GM21367 (cell line): ENCODE data around the gene AKAP8.
"Not testable (repeated sequence)": the region's sequence is repeated elsewhere in the genome, so short reads cannot be mapped to it uniquely, and the experiment has no call there.

Source experiments
- ATAC-seq: cut with Tn5 transposase; IDR thresholded peaks from one replicate; pipeline ENCODE4 v1.9.1; 2021; ENCODE audit not compliant: unreplicated experiment

The AKAP8 gene

DNA sequence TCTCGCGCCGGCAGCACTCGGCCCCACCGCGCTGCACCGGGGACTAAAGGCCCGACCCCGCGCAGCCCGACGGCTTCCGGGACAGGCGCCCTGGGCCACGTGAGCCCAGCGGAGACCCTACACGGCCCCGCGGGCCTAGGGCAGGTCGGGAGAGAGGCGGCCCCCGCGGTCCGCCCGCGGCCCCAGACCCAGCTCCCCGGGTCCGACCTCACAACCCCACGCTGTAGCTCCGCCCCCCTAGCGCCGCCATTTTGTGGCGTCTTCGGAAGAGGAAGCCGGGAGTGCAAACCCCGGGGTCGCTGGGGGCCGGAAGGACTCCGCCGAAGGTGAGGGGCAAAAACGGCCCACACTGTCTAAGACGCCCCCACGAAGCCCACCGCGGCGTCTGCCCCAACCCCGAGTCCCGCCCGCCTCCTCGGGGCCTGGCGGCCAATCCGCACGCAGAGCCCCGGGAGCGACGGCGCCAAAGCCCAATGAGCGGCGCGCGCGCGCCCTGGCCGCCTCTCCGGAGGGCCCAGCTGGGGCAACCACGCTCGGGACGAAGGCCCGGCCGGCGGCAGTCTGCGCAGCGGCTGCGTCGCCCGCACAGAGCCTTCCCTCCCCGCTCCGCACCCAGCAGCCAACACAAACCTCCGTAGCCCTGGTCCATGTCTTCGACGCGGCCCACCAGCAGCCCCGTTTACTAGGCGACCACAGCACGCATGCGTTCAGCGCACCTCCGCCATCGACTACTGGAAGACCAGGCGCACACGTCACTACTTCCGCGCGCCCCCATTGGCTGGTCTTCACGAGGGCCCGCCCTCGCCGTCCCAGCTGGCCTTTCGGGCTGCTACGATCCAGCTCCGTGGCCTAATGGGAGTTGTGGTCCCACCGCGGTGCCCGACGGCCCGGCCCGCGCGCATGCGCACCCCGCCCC, at the start of gene AKAP8:
Gene AKAP8, minus strand, starts transcription at position 705 of the 916 bp plus-strand sequence. Its CDS starts 56 bp downstream, at position 649.
- ATAC-seq: peak; percentile 78

DNA sequence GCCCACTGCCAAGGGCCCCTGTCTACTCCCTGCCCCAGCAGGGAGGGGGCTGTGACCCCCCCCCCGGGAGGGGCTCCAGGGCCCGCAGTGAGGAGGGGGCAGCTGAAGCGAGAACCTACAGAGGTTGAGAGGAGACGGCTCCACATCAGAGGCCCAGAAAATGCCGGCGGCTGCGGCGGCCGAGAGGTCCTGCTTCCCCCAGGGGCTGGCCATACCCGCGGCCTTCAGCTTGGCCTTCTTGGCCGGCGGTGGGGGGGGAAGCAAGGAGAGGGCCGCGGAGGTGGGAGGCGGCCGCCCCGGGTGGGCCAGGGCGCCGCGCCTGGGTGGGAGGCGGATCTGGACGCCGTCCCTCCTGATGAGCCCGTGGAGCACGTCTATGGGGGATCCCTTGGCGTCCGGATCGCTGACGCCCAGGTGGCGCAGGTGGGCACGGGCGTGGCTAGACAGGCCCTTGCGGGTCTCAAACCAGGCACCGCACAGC, 48.4 kb upstream of the AKAP8 start:
- ATAC-seq: no peak

DNA sequence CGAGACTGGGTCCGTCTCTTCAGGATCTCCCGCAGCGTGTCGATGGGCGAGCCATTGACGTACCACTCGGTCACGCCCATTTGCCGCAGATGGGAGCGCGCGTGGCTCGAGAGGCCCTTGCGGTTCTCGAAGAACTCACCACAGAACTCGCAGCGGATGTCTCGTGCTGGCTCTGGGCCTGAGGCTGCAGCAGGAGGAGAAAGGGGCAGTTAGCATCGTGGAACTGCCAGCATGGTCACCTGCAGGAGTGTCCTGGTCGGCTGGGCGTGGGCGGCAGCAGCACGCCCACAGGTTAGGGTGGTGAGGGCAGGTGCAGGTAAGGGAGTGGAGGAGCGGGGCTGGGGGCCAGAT, 47.7 kb upstream of the AKAP8 start:
- no peak for ATAC-seq

DNA sequence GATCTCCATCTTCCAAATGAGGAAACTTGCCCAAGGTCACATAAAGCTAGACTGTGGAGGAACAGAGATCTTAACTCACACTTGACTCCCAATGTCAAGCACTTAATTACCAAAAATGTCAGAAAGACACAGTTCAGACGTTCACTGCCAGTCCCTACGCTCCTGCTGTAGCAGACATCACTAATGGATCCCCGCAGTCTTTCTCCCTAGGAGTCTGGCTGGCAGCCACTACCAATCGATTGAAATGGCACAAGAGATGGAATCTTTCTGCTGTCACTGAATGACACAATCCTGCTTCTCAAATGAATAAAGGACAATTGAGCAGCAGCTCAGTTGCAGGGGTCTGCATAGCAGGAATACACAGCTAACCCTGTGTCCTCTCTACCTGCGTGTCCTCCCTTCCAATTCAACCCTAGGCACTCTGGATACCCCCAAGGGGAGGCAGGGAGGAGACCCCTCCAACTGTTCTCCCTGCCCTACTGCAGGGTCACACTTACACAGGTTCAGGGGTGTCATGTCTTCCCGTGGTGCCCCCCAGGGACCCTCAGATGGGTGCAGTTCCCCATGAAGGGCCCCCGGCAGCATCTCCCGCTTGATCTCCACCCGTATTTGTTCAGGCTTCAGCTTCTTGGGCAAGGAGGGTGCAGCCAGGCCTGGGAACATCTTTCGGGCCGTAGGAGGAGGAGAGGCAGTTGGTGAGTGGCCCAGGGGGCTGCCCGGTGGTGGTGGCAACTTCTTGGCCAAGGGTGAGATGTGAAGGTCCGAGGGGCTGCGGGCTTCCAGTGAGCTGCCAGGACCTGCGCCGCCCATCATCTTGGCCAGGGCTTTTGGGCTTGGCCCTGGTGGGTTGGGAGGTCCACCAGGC, 47.1 kb upstream of the AKAP8 start:
- no peak for ATAC-seq

DNA sequence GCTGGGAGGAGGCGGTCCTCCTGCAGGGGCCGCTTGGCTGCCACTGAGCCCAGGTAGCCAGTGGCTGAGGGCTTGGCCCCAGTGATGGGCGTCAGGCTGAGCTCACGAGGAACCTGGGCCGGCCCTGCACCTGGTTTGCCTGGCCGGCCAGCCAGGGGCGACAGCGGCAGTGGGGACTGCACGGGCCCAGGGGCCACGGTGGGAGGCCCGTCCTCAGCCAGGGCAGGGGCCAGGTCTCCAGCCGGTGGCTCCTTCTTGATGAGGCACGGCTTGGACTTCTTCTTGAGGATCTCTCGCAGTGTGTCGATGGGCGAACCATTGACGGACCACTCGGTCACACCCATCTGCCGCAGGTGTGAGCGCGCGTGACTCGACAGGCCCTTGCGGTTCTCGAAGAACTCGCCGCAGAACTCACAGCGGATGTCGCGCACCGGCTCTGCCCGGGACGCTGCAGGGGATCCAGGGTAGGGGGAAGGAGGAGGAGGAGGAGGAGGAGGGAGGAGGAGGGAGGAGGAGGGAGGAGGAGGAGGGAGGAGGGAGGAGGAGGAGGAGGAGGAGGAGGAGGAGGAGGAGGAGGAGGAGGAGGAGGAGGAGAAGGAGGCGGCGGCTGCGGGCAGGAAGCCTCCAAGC, 45.8 kb upstream of the AKAP8 start:
- ATAC-seq: no peak

DNA sequence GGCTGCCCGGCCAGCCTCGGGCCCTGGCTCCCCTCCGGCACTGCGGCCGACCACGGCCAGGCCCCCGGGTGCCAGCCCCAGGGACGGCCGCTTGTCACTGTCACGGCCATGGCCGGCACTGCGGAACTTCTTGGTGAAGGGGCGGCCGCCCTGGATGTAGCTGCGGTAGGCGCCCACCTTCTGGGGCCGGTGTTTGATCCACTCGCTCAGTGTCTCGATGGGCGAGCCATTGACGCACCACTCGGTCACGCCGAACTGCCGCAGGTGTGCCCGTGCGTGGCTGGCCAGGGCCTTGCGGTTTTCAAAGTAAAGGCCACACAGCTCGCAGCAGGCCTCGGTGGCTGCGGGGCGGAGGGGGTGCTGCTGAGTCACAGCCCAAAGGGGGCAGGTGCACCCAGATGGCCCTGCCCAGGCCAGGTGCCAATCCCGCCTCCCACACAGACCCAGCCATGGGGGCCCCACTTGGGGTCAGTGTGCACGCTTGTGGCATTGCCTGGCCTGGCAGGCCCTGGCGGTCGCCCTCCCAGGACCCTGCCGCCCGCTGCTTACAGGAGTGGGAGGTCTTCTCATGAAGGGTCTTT, 45.2 kb upstream of the AKAP8 start:
- no peak for ATAC-seq

DNA sequence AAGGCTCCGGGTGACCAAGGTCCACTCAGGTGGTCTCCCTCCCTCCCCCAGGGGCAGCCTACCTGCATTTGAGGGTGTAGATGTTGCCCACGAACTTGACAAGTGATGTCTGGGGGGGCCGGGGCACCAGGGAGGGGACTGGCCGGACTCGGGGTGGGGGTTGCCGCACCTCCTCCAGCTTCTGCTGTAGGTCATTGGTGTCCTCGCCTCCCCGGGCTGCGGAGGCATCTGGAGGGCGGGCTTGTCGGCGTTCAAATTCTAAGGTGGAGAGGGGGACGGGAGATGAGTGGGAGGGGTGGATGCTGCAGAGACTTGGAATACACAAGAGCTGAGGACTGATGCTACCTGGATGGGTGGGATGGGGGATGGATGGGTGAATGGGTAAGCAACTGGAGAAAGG, 44.5 kb upstream of the AKAP8 start:
- no peak for ATAC-seq

DNA sequence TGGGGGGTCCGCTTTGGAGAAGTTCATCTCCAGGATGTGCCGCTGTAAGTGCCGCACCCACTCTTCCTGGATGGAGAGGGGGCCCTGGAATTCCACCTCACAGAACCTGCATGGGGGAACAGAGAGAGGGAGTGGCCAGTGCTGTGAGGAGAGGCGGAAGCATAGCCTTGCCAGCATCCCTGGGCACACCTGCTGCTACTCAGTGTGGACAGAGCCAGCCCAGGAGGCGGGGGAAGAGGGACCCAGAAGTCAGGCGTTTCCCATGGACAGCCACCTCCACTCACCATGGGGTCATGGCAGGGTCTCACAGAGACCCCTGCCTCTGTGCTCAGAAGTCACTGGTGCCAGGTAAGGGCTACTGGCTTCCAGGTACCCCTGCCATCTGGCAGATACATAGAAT, 43.5 kb upstream of the AKAP8 start:
- ATAC-seq: no peak

DNA sequence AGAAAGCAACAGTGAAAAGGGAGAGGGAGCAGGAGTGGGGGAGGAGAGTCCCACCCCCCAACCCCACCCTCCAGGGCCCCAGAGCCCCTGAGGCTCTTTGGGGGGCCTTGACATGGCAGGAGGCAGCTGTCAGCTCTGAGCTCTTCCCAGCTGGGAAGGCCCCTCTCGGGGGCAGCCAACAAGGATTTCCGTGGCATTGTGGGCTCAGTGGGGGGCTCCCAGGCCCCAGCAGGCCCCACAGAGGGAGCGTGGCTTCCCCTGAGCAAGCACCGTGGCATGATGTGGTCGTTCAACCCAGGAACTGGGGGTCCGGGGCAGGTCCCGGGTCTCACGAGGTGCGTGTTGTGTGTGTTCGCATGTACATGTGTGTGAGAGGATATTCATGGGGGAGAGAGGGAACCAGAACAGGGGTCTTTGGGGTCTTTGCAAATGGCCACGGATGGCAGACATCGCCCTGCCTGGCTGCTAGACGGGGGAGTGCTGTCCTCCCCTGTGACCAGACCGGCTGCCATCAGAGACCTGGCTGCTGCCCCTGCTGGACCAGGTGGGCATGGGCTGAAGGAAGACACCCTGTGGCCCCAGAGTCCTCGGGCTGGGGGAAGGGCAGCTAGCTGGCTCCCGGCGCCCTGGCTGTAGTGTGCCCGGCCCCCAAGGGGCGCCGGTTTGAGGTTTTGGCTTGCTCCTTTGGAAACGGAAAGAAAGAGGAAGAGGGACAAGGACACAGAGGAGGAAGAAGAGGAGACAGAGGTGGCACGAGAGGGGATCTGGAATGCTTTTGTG, 42.9 kb upstream of the AKAP8 start:
- no peak for ATAC-seq

DNA sequence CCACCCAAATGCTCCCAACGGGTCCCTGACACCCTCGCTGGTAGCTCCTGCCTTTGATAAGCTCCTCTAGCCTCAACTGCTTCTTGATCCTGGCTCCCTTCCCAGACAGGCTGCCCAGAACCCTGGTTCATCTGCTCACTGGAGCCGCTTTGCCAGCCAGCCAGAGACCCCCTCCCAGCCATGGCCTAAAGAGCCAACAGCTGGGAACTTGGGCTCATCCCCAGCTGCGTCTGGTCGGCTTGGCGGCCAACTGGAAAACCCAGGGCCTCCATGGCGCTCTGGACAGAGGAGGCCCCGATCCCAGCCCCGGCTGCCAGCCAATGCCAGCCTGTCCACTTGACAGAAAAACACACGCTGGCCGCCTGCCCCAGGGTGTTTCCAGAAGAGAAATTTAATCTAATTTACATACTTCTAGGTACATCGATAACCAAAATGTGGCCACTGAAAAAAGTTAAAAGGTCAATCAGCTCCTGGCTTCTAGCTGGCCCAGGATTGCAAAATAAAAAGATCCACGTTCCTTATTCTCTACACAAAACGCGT, 42.2 kb upstream of the AKAP8 start:
- no peak for ATAC-seq

DNA sequence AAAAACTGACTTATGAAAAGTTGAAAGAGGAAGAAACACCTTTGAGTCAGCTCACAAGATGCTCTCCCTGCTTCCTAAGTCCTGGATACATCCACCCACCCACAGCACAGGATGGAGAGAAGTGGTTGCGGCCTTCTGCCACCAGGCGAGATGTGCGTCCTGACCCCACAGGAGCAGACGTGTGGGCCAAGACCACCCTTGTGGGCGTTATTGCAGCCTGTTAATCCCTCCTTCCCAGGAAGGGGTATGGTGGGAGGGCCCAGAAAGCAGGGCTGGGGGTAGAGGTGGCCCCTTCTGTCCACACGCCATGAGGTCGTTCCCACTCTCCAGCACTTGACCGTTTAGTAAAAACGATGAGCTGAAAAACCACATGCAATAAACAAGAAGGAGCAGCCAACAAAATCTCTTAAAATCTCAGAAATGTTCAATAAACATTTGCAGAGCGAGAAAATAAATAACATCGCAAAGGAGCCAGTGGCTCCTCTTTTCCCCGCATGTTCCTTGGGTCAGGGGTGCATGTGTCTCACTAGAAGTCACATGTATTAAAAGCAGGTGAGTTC, 41.6 kb upstream of the AKAP8 start:
- ATAC-seq: no peak

DNA sequence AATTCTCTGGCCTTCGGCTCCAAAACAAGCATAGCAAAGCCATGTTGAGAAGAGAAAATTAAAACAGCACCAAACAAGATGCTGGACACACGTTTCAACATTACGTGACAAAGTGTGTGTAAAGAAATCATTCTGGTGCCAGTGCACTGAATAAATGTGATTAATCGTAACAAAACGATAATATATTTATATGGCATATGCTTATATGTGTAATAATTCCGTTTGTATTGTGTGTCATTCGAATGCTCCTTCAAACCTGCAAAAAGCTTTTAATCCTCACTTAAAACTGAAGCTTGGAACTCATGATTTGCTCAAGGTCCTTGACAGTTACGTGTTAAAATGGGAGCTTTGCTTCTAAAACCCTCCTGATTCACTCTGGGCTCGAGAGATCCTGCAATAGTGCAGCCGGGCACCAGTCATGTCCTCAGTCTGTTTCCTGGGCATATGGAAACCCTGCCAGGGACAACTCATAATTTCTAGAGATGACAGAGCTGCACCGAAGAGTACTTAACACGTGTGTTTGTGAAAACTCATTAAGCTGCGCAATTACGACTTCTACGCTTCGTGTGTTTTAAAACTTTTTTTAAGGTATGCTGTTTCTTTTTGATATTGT, 39.9 kb upstream of the AKAP8 start:
- no peak for ATAC-seq

DNA sequence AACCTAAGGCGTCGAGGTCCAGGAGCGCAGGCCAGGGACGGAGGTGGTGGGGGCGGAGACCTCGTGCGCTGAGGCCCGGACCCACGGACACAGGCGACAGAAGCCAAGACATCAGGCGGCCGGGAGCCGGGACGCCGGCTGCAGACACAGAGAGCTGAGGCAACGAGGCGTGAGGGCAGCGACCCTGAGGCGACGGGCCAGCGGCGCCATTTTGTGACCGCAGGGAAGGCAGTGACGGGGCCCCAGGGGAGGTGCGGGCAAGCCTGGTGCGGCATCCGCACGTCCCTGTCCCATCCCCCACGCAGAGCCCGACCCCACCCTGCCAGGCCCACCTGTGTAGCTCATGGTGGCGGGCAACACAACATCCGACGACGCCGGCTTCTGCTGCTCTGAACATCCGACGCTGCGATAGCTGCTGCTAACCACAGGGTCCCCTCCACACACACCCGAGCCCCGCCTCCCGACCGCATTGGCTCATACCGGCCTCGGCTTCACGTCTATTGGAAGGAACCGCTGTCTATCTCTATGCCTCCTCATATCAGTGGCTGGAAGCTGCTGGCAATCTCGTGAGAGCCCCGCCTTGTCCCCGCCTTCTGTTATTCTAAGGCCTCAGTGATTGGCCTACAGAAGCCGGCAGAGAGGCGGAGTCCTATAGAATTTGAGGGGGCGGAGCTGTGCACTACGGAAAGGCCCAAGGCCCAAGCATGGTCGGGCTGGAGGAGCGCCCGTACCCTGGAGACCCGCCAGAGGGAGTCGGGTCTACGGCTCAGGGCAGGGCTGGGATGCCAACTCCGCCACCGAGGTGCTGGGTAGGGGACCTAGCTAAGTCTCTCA, 39.2 kb upstream of the AKAP8 start, which contains the start of gene AKAP8L:
Gene AKAP8L, minus strand, starts transcription at position 410 of the 834 bp plus-strand sequence. Its CDS starts 65 bp downstream, at position 345.
- ATAC-seq: peak; percentile 82

DNA sequence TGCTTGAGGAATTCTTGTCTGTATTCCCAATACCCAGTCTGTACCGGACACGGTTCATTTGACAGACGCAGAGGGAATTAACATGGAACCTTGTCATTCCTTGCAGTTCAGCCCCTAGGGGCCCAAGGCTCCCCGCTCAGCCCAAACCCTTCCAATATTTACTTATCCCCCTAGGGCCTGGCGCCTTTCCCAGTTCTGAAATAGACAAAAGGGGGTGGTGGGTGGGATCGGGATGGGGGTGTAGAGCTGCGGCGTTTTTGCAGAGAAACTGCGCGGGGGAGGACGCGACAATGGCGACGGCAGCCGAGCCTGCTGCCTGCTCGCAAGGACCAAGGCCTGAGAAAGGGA, 38.6 kb upstream of the AKAP8 start:
- ATAC-seq: no peak

DNA sequence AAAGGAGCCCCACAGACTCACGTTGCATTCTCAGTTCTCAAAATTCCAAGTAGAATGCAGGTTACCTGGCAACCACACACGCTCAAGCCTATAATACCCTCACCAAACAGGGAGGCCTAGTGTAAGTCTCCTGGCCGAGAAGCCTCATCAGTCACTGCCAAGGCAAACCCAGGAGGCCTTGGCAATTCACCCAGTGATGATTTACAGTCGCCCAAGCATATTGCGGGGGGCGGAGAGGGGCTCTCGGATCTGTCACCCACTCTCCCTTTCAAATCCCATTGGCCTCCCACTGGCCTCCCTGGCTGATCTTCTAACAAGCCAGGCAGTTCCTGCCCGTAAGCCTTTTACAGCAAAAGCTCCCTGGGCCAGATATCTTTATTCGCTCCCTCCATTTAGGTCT, 38.1 kb upstream of the AKAP8 start:
- no peak for ATAC-seq

DNA sequence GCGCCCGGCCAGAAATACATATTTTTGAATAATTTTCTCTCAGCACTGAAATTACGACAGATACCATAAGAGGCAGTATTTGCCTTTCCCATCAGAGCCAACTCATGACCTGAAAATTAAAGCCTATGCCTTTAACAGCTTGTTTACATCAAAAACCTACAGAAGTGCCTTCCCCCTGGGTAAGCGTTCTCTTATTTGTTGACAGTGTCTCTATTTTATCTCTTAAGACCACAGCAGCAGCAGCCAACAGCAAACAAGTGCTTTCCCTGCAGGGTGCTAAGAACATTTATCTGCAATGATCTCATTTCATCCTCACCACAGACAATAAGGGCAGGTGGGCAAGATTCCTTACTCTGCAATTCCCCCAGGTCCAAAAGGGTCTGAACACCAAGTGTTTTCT, 33.2 kb upstream of the AKAP8 start:
- no peak for ATAC-seq

DNA sequence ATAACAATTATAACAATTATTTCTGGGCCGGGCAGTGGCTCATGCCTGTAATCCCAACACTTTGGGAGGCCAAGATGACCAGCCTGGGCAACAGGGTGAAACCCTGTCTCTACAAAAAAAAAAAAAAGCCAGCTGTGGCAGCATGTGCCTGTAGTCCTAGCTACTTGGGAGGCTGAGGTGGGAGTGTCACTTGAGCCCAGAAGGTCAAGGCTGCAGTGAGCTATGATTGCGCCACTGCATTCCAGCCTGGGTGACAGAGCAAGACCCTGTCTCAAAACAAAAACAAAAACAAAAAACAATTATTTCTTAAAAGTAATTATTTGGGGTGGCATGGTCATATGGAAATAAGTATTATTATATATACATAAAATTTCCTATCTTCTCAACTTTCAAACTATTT, 31.8 kb upstream of the AKAP8 start:
- ATAC-seq: not testable (repeated sequence)

DNA sequence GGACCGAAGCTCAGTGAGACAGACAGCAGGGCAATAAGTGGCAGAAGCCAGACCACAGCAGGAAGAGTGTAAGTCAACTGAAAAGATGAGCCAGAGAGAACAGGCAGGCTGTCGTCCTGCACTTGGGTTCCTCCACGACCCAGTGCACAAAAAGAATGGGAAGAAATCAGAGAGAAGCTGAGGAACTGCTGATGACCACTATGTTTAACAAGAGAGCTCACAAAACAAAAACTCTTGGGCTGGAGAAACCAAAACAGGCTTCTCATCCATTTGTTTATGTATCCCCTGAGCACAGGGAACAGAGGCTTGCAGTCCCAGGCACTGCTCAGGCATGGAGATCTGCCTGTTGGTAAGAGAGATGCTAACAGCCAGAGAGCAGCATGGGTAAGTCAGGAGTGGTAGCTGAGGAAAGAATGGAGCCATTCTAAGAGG, 25.2 kb upstream of the AKAP8 start:
- no peak for ATAC-seq
